RPMI7951 (cell line): ENCODE measurements around the gene GPM6B. TPM values are rescaled to one million over a fixed set of nuclear protein-coding genes. Genes with fewer than 3 reads are reported as not detected.

ENCODE experiments used
- DNase-seq: peaks from one replicate; pipeline ENCODE4 v3.0.0-alpha.2; 2012; ENCODE audit warnings: low read depth
- total RNA-seq: library from RNA; depleted of rRNA; stranded (reverse); fragments of >200 nt; shearing (Covaris generic); gene quantifications from 2 replicates; pipeline ENCODE4 v1.2.3, GENCODE V29; 2014; rRNA removed

Gene GPM6B, protein sequence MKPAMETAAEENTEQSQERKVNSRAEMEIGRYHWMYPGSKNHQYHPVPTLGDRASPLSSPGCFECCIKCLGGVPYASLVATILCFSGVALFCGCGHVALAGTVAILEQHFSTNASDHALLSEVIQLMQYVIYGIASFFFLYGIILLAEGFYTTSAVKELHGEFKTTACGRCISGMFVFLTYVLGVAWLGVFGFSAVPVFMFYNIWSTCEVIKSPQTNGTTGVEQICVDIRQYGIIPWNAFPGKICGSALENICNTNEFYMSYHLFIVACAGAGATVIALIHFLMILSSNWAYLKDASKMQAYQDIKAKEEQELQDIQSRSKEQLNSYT
- total RNA-seq, result 1.8 and 2.4 TPM in 2 replicates

DNA sequence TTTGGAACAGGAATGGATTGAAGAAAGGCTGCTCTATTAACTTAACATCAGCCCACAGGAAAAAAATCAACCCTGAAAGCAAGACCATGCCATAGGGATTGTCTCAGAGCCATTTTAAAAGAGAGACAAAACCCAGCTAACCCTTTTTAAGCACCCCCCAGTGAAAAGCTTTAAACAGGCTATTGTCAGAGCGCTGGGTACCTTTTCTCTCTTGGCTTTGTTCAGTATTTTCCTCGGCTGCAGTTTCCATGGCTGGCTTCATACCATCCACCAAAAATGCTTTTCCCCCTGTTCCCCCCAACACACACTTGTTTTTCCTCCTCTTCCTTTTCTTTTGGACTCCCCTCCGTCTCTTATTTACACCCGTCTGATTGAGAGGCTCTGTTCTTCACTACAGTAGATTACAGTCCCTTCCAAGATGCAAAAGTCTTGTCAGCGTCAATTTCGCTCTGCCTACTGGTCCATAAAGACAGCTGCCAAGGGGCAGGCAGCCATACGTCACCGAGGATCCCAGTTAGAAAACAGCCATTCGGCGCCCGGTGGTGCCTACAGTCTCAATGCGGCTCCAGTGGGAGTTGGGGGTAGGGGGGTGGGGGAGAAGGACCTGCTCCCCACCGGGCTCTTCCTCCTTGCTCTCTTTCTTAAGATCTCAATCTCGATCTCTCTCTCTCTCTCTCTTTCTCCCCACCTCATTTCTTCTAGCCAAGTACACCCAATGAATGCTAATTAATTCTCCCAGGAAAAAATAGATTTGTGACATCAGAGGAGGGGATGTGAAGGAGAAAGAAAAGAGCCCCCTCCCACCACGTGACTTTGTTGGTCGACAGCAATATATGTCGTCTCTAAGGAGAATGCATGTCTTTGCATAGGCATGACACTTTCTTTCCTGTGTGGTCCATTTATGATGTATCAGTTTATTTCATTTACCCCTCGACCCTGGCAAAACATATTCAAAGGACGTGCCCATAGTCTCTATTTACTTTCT lies at the start of gene GPM6B:
TSS of gene GPM6B (minus strand) at position 451 of the 985 bp plus-strand sequence. CDS start at position 262, 189 bp downstream.
- DNase-seq, result no peak

DNA sequence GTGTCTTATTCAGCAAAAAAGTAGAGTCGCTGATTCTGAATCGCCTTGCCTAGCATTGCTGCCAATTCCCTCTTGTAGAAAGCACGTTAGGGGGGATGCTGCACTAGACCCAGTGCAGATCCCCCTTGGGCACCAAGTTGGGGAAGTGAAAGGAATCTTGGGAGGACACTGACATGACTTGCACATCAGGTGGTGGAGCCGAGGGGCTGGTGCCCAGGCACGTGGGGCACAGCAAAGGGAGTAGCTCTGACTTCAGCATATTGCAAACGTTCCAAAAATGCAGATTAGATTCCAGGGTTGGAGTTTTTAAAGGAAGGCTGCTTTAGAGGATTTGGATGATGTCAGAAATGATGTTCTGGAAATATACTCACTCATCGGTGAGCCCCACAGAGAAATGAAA lies 47.4 kb upstream of the GPM6B start:
- no peak for DNase-seq

DNA sequence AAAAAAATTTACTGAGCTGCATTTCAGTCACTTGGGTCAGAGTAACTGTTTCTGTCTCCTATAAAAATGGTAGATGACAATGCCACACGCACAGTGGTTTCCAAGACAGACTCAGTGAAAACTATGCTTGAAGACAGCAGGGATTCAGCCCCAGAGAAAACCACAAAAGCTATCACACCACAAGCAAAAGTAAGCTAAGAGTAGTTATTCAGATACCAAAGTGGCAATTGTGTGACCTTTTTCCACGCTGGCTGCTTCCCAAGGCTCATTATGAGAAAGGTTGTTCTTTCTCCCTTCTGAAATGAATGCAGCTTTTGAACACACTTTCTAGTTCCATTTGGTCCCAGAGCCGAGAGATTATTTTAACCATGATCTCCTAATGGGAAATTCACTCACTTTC lies 46.4 kb upstream of the GPM6B start:
- DNase-seq, result peak; percentile 24

DNA sequence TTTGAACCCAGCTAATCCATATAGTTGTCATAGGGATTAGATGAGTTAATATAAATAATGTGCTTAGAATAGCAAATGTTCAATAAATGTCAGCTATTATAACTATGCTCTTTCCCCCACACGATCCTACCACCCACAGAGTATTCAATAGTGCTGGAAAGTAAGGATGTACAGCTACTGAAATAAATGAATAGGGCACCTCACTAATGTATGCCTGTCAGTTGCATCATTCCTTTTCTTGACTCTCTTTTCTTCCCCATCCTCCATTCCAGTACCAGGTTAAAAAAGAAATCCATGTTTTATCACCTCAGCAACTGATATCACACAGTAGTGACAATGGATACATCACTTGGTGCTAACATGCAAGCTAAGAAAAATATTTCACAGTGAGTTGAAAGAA lies 42.8 kb upstream of the GPM6B start:
- DNase-seq, result no peak

DNA sequence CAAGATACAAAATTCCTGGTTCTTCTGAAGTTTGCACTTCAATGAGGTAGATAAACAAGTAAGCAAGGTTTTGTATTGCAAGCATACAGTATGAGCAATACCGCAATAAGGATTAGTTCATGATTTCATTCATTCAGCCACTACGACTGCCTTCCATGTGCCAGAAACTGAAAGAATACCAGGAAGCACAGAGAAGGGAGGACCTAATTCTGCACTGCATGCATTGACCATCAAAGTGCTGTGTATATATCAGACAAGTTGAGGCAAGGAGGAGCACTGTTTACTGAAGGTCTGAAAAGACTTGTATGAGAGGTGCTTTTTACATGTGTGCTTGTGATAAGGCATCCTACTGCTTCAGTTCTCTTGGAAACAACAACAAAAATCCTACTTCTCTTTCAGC lies 40.9 kb upstream of the GPM6B start:
- DNase-seq, result no peak

DNA sequence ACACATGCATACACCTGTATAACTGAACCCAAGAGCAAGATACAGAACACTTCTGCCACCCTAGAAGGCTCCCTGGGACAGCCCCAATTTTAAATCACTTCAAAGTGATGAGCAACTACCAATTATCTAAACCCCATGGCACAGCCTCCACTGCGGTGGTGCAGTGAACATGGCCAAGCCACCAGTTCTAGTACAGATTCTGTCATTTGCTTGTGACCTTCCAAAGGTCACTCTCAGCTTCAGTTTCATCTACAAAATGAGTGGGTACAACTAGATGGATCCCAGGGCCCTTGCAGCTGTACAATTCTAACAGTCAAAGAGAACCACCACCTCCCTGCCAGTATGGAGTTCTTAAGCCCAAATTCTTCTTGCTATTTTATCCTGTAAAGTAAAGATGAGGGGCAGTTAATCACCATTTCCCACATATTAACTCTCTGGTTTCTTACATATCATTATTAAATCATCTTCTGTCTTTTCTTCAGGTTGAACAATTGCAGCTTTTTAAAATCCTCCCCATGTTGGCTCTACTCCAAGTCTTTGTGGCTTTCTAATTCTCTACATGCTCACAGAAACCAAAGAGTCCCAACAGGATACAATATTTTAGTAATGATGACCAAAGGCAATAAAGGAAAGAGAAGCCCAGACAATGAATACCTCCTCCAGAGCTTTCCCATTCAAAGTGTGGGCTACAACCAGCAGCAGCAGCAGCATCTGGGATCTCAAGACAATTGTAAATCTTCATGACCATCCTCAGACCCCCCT lies 39.0 kb upstream of the GPM6B start:
- peak; percentile 11 for DNase-seq

DNA sequence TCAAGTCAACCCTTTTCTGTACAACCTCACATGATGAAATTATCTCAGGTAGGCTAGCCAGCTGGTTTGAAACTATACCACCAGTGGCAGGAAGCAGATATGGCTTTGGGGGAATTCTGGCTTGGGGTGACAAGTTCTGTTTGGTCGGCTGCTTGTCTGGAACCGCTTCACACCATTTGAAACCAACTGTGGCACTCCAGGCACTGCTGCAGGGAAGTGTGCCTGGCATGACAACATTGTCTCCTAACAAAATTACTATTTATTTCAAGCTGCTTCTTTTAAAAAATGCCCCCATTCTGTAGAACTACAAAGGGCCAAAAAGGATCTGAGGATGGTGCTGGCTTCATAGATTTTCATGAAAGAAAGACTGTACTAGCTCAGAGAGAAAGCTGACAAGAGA lies 37.1 kb upstream of the GPM6B start:
- DNase-seq, result no peak

DNA sequence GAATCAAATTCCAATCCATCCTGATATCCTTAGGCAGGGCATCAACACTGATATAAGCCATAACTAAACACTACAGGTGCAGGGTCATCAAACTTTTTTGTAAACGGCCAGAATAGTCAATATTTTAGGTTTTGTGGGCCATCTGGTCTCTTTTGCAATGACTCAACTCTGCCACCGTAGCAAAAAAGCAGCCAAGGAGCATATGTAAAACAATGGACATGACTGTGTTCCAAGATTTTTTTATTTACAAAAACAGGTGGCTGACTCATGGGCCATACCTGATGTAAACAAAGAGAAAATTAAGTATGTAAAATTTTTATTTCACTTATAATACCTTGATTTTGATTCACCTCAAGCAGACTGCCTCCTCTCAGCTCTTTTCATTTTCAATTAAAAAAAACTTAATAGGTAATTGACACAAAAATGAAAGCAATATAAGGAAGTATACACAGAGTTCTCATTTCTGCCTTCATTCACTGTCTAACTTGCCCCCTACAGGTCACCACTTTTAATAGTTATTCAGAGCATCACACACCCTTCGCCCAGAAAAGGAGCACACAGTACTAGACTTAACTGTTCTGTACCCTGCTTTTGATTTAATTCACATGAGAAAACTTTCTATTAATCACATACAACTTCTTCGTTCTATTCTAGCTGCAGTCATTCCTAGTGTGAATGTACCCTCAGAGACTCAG lies 35.3 kb upstream of the GPM6B start:
- DNase-seq, result no peak

DNA sequence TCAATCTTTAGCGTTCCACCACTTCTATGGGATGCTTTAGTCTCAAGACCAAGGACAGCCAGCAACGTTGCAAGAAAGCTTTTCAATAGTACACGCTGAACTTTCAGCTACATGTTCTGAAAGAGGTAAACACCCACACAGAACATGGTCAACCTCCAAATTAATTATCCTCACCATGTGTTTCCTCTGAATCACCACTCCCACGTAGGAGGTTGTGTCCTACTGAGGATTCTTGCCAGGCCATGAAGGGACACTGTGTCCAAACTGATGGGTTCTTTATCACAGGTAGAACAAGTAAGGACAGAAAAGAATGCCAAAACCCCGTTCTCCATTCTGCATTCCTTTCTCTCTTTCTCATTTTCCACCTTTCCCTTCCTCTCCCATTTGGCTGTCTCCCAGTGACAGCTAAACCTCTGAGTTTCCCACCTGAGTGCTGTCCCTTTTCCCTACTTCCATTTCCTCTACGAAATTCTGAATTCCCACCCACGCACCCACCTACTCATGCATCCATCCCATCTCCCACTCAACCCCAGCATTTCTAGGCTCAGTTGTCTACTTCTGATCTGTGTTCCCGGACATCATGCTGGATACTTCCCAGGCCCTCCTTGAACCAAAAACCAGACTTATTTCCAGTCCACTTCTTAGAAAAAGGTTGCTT lies 29.0 kb upstream of the GPM6B start:
- no peak for DNase-seq

DNA sequence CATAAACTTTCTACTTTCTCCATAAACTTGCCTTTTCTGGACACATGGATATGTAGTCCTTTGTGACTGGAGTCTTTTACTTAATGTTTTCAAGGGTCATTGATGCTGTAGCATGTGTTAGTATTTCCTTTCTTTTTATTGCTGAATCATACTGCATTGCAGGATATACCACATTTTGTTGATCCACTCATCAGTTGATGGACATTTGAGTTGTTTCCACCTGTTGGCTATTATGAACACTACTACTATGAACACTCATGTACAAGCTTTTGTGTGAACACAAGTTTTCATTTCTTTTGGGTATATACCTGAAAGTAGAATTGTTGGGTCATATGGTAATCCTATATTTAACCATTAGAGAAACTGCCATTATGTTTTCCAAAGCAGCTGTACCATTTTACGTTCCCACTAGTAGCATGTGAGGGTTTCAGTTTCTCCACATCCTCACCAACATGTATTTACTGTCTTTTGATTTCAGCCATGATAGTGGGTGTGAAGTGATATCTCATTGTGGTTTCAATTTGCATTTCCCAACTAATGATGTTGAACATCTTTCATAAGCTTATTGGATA lies 26.3 kb upstream of the GPM6B start:
- DNase-seq, result no peak

DNA sequence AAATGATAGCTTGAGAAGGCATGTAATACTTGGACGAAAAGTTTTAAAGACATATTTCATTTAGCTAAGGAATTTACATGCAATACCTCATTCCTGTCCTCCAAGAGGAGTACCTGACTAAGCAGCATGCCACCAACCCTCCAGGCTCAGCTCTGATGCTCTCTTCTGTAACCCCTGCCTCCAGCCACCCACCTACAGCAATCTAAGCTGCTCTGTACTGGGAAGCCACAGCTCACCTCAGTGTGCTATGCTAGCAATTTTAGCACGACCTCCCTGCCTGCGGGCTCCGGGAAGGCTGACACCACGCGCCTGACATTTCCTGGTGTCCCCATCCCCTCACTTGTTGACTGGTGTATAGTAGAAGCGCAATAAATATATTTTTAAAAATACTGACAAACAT lies 23.2 kb upstream of the GPM6B start:
- DNase-seq, result no peak

DNA sequence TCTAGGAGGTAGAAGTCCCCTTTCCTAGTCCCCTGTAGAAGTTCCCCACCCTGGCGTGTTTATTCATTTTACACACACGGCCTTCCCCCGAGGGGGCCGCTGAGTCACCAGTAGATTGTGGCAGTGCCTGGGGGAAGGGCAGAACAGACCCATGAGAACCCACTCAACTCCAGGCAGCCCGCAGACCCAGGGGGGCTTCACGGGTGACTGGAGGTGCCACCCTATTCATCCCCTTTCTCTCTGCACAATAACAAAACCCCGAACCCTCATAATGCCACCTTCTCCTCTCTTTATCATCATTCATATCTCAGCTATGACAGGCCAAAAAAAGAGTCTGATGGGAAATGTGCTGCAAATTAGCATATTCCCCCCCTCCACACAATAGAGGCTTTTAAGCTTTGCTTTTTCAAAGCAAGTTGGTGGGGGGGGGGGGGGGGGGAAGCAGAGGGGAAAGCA lies 20.4 kb upstream of the GPM6B start:
- DNase-seq, result peak; percentile 5

DNA sequence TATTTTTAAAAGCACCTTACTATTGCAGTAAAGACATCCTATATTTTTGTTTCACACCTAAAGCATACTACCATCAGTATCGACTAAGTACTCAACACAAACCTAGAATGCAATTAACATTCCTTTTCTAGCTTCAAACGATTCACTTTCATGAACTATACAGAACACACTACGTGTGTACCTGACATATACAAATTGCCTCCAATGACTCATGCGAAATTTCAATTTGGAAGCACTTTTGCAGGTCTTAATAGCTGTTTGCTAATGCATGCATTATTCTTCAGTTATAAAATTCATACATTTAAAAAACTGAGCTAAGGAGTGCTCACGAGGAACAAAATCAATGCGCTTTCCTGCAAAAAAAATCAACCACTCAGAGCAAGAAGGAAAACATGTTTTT lies 19.7 kb upstream of the GPM6B start:
- DNase-seq, result no peak

DNA sequence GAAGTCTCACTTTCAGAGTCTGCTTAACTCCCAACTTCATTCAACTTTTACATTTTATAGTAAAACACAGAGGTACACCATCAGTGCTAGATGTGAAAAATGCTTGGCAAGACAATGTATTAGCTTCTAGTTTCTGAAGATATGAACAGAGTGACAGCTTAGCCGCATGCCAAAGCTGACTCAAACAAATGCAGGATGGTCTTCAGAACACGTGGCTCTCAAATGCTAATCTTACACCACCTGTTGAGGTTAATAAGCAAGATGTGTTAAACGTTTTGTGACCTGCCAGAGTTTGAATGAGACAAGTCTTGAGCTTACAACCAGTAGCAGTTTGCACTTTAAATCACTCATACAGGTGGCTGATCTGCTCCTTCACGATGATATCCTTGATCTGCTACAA lies 18.9 kb upstream of the GPM6B start:
- no peak for DNase-seq

DNA sequence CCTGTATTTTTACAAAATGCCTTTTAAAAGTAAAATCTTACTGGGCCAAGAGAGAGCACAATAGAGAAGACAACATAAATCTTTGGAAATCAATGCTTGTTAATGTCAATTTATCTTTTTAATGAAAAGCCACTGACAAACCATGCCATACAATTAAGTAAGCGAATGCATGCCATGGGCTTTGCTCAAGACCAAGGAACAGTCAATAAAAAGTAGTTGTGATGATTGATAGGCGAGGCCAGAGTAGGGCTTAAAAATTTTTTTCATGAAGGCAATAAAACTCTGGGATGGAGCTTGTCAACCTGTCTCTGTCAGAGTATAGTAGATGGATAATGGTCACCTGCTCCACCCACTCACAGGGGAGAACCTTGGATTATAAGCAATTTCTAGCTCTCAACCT lies 17.5 kb upstream of the GPM6B start:
- no peak for DNase-seq

DNA sequence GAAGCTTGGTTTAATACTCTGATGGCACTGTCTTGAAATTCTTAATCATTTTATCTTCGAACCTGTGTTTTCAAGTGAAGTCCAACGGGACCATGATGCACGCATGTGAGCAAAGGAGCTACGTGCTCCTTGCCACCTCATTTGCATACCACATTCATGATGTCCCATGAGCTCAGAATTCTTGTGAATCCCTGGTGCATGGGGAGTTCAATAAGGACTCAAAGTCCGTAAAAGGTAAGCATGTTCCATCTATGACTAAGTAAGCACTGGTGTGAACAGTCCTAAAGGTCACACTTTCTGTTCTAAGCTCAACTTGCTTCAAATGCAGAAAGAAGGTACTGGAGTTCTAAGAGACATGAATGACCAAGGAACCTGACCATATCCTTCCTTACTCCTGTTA lies 13.1 kb upstream of the GPM6B start:
- DNase-seq, result no peak

DNA sequence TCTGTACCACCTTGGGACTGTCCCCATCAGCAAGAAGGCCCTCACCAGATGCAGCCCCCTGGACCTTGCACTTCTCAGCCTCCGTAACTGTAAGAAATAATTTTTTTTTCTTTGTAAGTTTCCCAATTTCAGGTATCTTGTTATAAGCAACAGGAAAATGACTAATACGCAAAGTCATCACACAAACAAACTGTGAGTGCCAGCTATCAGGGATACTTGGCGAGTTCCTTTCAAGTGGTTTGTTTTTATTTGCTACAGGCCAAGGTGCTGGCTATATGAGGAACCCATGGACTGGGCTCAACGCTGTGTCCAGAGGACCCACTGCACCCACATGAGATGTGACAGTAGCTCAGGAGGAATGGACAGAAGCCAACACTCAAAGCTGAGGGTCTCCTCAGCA lies 11.5 kb upstream of the GPM6B start:
- no peak for DNase-seq

DNA sequence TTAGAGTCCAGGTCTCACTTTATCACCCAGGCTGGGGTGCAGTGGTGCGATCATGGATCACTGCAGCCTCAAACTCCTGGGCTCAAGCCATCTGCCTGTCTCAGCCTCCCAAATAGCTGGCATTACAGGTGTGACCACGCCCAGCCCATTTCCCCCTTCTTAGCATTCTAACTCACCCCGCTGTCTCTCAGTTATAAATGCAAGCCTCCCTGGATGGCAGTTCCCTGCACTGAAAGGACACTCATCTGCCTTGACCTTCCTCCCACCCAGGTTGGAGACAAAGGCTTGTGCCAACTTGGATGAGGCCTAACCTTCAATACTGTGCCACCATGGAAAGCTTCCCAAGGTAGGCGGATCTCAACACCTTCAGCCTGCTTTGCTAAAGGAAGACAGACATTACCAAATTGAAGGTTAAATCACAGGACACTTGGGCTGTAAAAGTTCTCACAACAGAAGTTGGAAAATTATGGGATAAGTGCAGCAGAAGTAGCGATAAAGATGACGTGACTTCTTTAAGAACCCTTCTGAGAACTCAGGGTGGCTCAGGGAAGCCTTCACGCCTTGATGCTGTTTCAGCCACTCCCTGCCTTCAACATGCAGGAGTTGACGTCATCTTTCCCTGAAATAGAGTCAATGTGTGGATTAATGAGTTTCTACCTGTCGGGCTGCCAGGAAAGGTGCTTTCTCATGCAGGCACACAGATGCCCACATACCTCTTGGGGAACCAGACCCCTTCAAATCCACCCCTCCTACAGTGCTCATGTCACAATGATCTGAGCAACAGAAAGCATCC lies 10.6 kb upstream of the GPM6B start:
- DNase-seq, result no peak

DNA sequence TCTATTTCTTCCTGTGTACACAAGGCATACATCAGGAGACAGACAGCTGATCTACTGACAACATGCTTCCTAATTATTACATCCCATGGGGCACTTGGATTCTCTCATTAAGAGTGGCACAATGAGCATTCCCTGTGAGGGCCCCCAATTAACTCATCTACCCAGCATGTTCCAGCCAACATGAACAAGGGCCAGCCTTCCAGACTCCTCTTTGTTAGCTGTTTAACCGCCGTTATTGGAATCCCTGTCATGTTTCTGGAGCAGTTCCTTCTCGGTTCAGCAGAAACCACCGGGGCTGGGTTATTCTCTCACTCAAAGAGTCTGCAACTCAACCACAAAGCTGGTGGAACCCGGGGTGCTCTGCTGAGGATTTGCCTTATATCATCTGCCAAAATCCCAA lies 9.9 kb upstream of the GPM6B start:
- no peak for DNase-seq
